Measurements from ENCODE around the gene KCNAB3. TPM values are rescaled to one million over a fixed set of nuclear protein-coding genes. Genes with fewer than 3 reads are reported as not detected.

KCNAB3 gene
- total RNA-seq, 1 donor from 2014 or later, result 1.2 TPM

GRCh38 chr17:7882068-7882467 is 47.6 kb downstream of the KCNAB3 start:
- DNase-seq (ENCODE audit: low spot score in 2 of 2) (no peak), FAIRE-seq (no peak)

- DNase-seq (ENCODE audit: low spot score in 2 of 2) (no peak), FAIRE-seq (no peak)
These were observed 48.2 kb downstream of the KCNAB3 start for GRCh38 chr17:7881276-7882054.

- no peak for FAIRE-seq
- no peak for DNase-seq (ENCODE audit: low spot score in 2 of 2)
These were observed 49.4 kb downstream of the KCNAB3 start for GRCh38 chr17:7880076-7880868.

- no peak for DNase-seq (ENCODE audit: low spot score in 2 of 2)
- FAIRE-seq, result no peak
These were observed 51.4 kb downstream of the KCNAB3 start for GRCh38 chr17:7878234-7878633.

GRCh38 chr17:7875804-7876370 is 53.8 kb downstream of the KCNAB3 start:
- FAIRE-seq (no peak), DNase-seq (ENCODE audit: low spot score in 2 of 2) (no peak)

- no peak for DNase-seq (ENCODE audit: low spot score in 2 of 2)
- no peak for FAIRE-seq
These were observed 56.6 kb downstream of the KCNAB3 start for GRCh38 chr17:7873051-7873450.

Small RNA genes within 50 kb of the gene (small RNA-seq; reads per million reads assigned to genes)
- gene SCARNA21, result 131 reads per million, percentile 98 among the genes with 10 or more reads in this experiment

Other genes starting within 250 kb of the KCNAB3 start
- 6.9 TPM for gene TP53, start 242.4 kb downstream of the KCNAB3 start, total RNA-seq
- 11.8 TPM for gene WRAP53, start 241.4 kb downstream of the KCNAB3 start, total RNA-seq
- gene EFNB3, start 224.7 kb downstream of the KCNAB3 start, total RNA-seq, result 17.5 TPM
- gene DNAH2, start 212.1 kb downstream of the KCNAB3 start, total RNA-seq, result 1.2 TPM
- 15.1 TPM for gene KDM6B, start 95.6 kb downstream of the KCNAB3 start, total RNA-seq
- 1.2 TPM for gene TMEM88, start 74.8 kb downstream of the KCNAB3 start, total RNA-seq
- gene NAA38, start 72.3 kb downstream of the KCNAB3 start, total RNA-seq, result 30.2 TPM
- 15.1 TPM for gene CYB5D1, start 71.9 kb downstream of the KCNAB3 start, total RNA-seq
- 276 TPM for gene CHD3, start 41.1 kb downstream of the KCNAB3 start, total RNA-seq
- 8.2 TPM for gene RNF227, start 13.6 kb downstream of the KCNAB3 start, total RNA-seq
- gene TRAPPC1, start 2.1 kb upstream of the KCNAB3 start, total RNA-seq, result 14.3 TPM
- gene CNTROB, start 2.4 kb upstream of the KCNAB3 start, total RNA-seq, result 25.3 TPM
- under 0.01 TPM for gene GUCY2D, start 72.8 kb upstream of the KCNAB3 start, total RNA-seq
- gene ALOX15B, start 109.2 kb upstream of the KCNAB3 start, total RNA-seq, result under 0.01 TPM
- not detected for gene ALOX12B, start 157.9 kb upstream of the KCNAB3 start, total RNA-seq
- gene ALOXE3, start 188.7 kb upstream of the KCNAB3 start, total RNA-seq, result 0.82 TPM
- 1.2 TPM for gene HES7, start 194.2 kb upstream of the KCNAB3 start, total RNA-seq
- 6.5 TPM for gene PER1, start 222.5 kb upstream of the KCNAB3 start, total RNA-seq
- 23.6 TPM for gene VAMP2, start 233.1 kb upstream of the KCNAB3 start, total RNA-seq
- gene TMEM107, start 246.5 kb upstream of the KCNAB3 start, total RNA-seq, result 23.6 TPM